Stimulated activated effector memory CD8-positive, alpha-beta T cell treated with anti-CD3 and anti-CD28 coated beads, Interleukin-12 subunit alpha, Interleukin-12 subunit beta, amount 100 ng/mL, for 72 hours (primary cell): ENCODE results near the gene CLIP4.

Source experiments
- ATAC-seq: fragments of 150-1000 bp; cut with Tn5 transposase; 2 replicates; pipeline ENCODE4 v1.10.0; 2021
- DNase-seq, 2 donors: peaks; one replicate each; pipeline ENCODE4 v3.0.0; 2021 to 2022; ENCODE audit warnings: low spot score in 2 of 2
- H3K27ac Mint-ChIP-seq: one replicate; pipeline ENCODE4 v1.8.0; 2022; ENCODE audit warnings: mild to moderate bottlenecking, mixed read lengths
- H3K36me3 Mint-ChIP-seq: one replicate; pipeline ENCODE4 v1.8.0; 2022; ENCODE audit warnings: mild to moderate bottlenecking, mixed read lengths
- H3K4me1 Mint-ChIP-seq: one replicate; pipeline ENCODE4 v1.8.0; 2022; ENCODE audit warnings: mixed read lengths
- H3K4me3 Mint-ChIP-seq: one replicate; pipeline ENCODE4 v1.8.0; 2022; ENCODE audit warnings: mild to moderate bottlenecking, mixed read lengths
- H3K9me3 Mint-ChIP-seq: one replicate; pipeline ENCODE4 v1.8.0; 2022; ENCODE audit warnings: mixed read lengths

CLIP4 gene, protein sequence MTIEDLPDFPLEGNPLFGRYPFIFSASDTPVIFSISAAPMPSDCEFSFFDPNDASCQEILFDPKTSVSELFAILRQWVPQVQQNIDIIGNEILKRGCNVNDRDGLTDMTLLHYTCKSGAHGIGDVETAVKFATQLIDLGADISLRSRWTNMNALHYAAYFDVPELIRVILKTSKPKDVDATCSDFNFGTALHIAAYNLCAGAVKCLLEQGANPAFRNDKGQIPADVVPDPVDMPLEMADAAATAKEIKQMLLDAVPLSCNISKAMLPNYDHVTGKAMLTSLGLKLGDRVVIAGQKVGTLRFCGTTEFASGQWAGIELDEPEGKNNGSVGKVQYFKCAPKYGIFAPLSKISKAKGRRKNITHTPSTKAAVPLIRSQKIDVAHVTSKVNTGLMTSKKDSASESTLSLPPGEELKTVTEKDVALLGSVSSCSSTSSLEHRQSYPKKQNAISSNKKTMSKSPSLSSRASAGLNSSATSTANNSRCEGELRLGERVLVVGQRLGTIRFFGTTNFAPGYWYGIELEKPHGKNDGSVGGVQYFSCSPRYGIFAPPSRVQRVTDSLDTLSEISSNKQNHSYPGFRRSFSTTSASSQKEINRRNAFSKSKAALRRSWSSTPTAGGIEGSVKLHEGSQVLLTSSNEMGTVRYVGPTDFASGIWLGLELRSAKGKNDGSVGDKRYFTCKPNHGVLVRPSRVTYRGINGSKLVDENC

DNA sequence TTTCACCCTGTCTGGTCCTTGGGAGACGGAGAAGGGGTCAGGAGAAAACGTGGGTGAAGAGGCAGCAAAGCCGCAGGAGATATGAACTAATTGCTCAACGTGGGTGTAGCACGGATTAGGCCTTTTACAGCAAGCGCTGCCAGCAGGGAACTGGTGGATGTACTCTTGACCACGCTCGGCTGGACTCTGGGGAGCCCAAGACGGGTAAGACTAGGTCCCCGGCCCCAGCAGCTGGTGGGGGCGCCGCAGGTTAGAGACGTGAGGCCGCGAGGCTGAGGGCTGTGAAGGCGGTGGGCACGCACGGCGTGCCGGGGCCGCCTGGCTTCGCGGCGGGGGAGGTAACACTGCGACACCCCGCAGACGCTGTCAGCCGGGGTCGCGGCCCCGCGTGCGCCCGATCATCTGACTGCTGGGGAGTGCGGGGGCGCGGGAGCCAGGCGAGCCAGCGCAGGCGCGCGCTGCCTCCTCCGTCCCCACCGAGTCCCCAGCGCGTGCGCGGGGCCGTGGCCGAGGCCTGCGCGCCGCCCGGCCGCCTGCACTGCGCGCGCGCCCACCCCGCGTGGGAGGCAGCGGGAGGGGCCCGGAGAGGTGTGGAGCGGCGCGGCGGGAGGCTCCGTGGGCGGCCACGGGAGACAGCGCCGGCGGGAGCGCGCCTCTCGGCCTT, at the start of gene CLIP4:
CLIP4 (plus strand) TSS at position 470 of the 664 bp plus-strand sequence. CDS start 5,974 bp downstream, outside the sequence.
- DNase-seq (peak; percentile 71 to 82), ATAC-seq (peak; percentile 78)
- Mint-ChIP-seq H3K4me3 (peak within 1 kb of the TSS; percentile 81), H3K4me1 (peaks cover 58% of the 10 kb centered on the region), H3K9me3 (no peaks in the 10 kb centered on the region), H3K27ac (peak within 1 kb of the TSS; percentile 95), H3K36me3 (peaks cover 18% of the 10 kb centered on the region)

DNA sequence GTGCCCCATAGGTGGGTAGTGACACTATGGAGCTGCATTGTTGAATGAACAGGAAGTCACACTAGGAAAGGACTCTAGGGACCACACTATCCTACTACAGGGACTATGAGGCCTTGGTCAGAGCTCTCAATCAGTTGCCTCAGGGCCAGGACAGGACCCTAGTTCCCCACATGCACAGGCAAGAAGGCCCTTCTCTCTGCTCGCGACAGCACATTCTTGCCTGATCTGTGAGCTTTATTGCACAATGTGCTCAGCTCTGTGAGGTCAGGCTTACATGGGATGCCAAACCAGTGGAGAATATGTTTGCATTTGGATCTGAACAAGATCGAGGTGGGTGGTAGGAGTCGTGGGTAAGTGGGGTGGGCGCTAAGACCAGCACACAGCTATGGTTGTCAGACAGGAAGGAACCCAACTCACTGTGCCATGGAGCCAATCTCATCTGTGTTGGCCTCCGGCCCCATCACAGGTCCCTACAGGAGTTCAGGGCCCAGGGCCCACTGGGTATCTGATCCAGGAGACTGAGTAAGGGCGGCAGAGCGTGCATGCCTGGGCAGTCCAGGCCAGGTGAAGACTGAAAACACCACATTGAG, 48.8 kb upstream of the CLIP4 start:
- DNase-seq (no peak), ATAC-seq (no peak)
- Mint-ChIP-seq H3K4me3 (no peak overlapping the region), H3K4me1 (no peaks in the 10 kb centered on the region), H3K9me3 (no peaks in the 10 kb centered on the region), H3K36me3 (no peaks in the 10 kb centered on the region), H3K27ac (no peak overlapping the region)

DNA sequence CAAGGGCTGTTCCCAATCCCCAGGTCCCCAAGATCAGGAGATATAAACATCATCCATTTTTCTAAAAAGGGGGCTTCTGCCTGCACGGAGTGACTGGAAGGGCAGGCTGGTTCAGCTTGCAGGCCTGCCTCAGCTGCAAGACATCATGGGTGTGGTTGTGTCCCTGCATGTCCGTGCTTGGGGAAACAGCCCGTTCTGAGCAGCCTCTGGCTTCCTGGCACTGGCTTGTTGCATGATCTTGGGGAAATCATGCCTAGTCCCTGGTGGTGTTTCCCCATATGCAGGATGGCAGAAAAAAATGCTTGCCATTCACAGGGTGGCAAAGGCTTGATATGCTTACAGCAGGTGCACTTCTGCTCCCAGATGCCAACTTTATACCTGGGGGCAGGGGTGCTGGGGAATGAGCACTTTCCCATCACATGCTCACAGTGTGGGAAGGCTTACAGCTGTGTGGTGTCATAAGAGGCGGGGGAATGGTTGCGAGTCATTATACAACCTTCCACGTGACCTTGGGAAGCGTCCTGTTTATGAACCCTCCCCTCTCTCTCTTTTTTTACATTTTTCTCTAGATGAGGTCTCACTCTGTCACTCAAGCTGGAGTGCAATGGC, 48.1 kb upstream of the CLIP4 start:
- ATAC-seq: no peak
- no peak overlapping the region for H3K27ac Mint-ChIP-seq
- H3K9me3 Mint-ChIP-seq: no peaks in the 10 kb centered on the region
- DNase-seq: no peak
- no peaks in the 10 kb centered on the region for H3K4me1 Mint-ChIP-seq
- no peak overlapping the region for H3K4me3 Mint-ChIP-seq
- no peaks in the 10 kb centered on the region for H3K36me3 Mint-ChIP-seq

- DNase-seq: no peak
- no peak overlapping the region for H3K4me3 Mint-ChIP-seq
- no peak overlapping the region for H3K27ac Mint-ChIP-seq
- H3K4me1 Mint-ChIP-seq: no peaks in the 10 kb centered on the region
- H3K36me3 Mint-ChIP-seq: no peaks in the 10 kb centered on the region
- no peak for ATAC-seq
- H3K9me3 Mint-ChIP-seq: no peaks in the 10 kb centered on the region
Measured at GRCh38 chr2:29068513-29068912, 46.7 kb upstream of the CLIP4 start.

DNA sequence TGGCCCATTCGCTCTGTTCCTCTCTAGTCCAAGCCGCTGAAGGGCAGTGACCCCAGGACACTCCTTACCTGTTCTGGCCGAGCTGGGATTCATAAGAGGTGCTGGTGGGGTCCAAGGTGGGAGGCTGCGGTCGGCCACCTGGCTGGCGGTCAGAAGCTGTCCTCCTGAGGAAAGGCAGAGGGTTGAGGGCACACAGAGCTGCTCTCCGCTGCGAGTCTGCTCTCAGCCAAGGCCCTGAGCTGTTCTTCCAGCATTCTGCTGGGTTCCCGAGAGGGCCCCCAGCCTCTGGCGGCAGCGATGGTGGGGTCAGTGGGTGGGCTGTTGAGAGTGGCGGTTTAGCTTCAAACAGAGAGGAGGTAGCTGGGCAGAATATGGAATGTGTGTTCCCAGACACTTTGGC, 44.7 kb upstream of the CLIP4 start:
- H3K4me3 Mint-ChIP-seq: no peak overlapping the region
- no peaks in the 10 kb centered on the region for H3K9me3 Mint-ChIP-seq
- no peaks in the 10 kb centered on the region for H3K4me1 Mint-ChIP-seq
- no peak overlapping the region for H3K27ac Mint-ChIP-seq
- H3K36me3 Mint-ChIP-seq: no peaks in the 10 kb centered on the region
- DNase-seq: no peak
- ATAC-seq: no peak

- H3K9me3 Mint-ChIP-seq: no peaks in the 10 kb centered on the region
- no peak for ATAC-seq
- H3K4me1 Mint-ChIP-seq: no peaks in the 10 kb centered on the region
- no peak overlapping the region for H3K4me3 Mint-ChIP-seq
- no peak for DNase-seq
- no peaks in the 10 kb centered on the region for H3K36me3 Mint-ChIP-seq
- no peak overlapping the region for H3K27ac Mint-ChIP-seq
Measured at GRCh38 chr2:29071032-29071975, 43.9 kb upstream of the CLIP4 start.

- no peaks in the 10 kb centered on the region for H3K4me1 Mint-ChIP-seq
Measured at GRCh38 chr2:29072251-29072650, 43.0 kb upstream of the CLIP4 start.

GRCh38 chr2:29072971-29073725, 42.1 kb upstream of the CLIP4 start:
- Mint-ChIP-seq H3K4me1 (no peaks in the 10 kb centered on the region), H3K27ac (no peak overlapping the region), H3K36me3 (no peaks in the 10 kb centered on the region), H3K4me3 (no peak overlapping the region), H3K9me3 (no peaks in the 10 kb centered on the region)
- ATAC-seq (no peak), DNase-seq (no peak)

More at GRCh38 chr2:29072251-29072650, 43.0 kb upstream of the CLIP4 start:
- ATAC-seq (no peak), DNase-seq (no peak)
- no peak overlapping the region for H3K27ac Mint-ChIP-seq
- no peak overlapping the region for H3K4me3 Mint-ChIP-seq
- no peaks in the 10 kb centered on the region for H3K36me3 Mint-ChIP-seq
- H3K9me3 Mint-ChIP-seq: no peaks in the 10 kb centered on the region

GRCh38 chr2:29073933-29074332, 41.3 kb upstream of the CLIP4 start:
- no peaks in the 10 kb centered on the region for H3K4me1 Mint-ChIP-seq
- H3K9me3 Mint-ChIP-seq: no peaks in the 10 kb centered on the region

GRCh38 chr2:29074411-29074810, 40.8 kb upstream of the CLIP4 start, which contains the start of gene PCARE:
TSS of gene PCARE (minus strand) at chr2:29074523. CDS start at chr2:29074261, 262 bp downstream.
- H3K36me3 Mint-ChIP-seq: no peaks in the 10 kb centered on the region
- no peak for ATAC-seq
- no peak within 1 kb of the TSS for H3K4me3 Mint-ChIP-seq
- no peaks in the 10 kb centered on the region for H3K4me1 Mint-ChIP-seq
- no peaks in the 10 kb centered on the region for H3K9me3 Mint-ChIP-seq
- no peak within 1 kb of the TSS for H3K27ac Mint-ChIP-seq
- no peak for DNase-seq

More at GRCh38 chr2:29073933-29074332, 41.3 kb upstream of the CLIP4 start:
- Mint-ChIP-seq H3K27ac (no peak overlapping the region), H3K36me3 (no peaks in the 10 kb centered on the region), H3K4me3 (no peak overlapping the region)
- DNase-seq: no peak
- ATAC-seq: no peak

DNA sequence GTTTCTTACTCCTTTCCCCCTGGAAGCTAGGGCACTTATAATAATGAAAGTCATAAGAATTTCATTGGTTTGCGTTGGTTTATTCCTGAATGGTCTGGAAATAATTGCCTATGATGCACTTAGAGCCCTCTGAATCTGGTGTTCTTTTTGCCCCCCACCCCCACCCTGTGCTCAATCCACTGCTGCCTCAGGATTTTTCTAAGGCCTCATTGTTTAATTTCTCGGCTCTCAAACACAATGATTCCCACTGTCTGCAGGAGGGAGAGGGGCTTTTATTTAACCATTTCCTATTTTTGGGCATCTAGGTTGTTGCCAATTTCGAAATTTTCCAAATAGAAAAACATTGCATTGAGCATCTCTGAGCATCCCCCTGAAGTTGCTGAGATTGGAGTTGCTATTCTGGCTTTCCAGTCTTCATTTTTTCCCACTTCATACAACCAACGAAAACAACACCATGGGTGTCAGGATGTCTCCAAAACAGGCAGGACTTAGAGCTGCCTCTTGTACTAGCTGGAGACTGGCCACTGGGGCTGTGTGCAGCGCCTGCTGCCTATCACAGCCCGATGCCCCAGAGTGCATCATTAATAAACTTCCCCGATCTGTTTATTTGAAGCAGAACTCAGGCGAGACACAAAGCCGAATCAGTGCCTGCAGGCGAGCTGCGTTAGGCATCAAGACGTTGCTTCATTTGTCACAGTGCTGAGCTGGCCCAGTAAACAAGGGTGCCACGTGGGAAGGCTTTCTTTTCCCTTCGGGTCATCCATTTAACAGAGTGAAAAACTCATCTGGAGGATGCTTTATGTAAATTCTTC, 39.1 kb upstream of the CLIP4 start:
- H3K9me3 Mint-ChIP-seq: no peaks in the 10 kb centered on the region
- H3K4me1 Mint-ChIP-seq: no peaks in the 10 kb centered on the region
- no peak overlapping the region for H3K4me3 Mint-ChIP-seq
- no peaks in the 10 kb centered on the region for H3K36me3 Mint-ChIP-seq
- no peak overlapping the region for H3K27ac Mint-ChIP-seq
- ATAC-seq: no peak
- no peak for DNase-seq

- H3K27ac Mint-ChIP-seq: no peak overlapping the region
- H3K9me3 Mint-ChIP-seq: no peaks in the 10 kb centered on the region
- no peak for ATAC-seq
- H3K4me1 Mint-ChIP-seq: no peaks in the 10 kb centered on the region
- H3K4me3 Mint-ChIP-seq: no peak overlapping the region
- DNase-seq: no peak
- H3K36me3 Mint-ChIP-seq: no peaks in the 10 kb centered on the region
Measured at GRCh38 chr2:29079887-29080286, 35.3 kb upstream of the CLIP4 start.
